ENCODE measurements around the gene ORAI2.

ORAI2 gene

GRCh38 chr7:102436118-102436517 lies 2.7 kb downstream of the ORAI2 start:
- FAIRE-seq (no peak), DNase-seq (ENCODE audit: insufficient read length, low spot score) (no peak)
- TF ChIP-seq POLR2A (IDR thresholded peaks at IDR 0.05; ENCODE audit: low read depth, low read length) (no peak), PAX5 (IDR thresholded peaks at IDR 0.05; ENCODE audit: insufficient read depth, low read length, severe bottlenecking) (no peak), SPI1 (IDR thresholded peaks at IDR 0.05; ENCODE audit: low read depth, low read length) (no peak), TAF1 (IDR thresholded peaks at IDR 0.05; ENCODE audit: low read depth, low read length) (no peak), POU2F2 (IDR thresholded peaks at IDR 0.05; ENCODE audit: low read depth, low read length) (no peak), POLR2AphosphoS5 (IDR thresholded peaks at IDR 0.05; ENCODE audit: low read depth, low read length) (no peak)

DNA sequence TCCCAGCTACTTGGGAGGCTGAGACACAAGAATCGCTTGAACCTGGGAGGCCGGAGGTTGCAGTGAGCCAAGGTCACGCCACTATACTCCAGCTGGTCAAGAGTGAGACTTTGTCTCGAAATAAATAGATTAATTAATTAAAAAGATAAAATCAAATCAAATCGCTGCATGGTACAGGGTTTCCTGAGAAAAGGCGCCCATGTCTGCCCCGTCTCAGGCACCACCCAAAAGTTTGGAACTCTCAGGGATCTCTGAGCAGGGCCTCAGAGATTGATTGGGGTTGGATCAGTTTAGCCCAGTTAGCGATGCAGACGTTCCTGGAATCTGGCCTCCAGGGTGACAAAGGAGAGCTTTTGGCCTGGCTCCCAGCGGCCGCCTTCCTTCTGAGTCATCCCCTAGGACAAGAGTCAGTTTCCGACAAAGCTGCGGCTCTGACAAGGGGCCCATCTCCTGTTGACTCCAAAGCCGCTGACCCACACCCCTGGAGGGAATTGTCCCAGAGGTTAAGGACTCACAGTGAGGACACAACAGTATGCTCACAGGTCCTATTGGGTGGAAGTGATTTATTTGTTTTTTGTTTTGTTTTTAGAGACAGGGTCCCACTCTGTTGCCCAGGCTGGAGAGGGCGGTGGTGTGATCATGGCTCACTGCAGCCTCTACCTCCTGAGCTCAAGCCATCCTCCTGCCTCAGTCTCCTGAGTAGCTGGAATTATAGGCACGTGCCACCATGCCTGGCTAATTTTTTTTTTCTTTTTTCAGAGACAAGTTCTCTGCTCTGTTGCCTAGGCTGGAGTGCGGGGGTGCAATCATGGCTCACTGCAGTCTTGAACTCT lies 6.8 kb downstream of the ORAI2 start:
- TF ChIP-seq POU2F2 (IDR thresholded peaks at IDR 0.05; ENCODE audit: low read depth, low read length), result no peak
- no peak for TF ChIP-seq TAF1 (IDR thresholded peaks at IDR 0.05; ENCODE audit: low read depth, low read length)
- no peak for TF ChIP-seq PAX5 (IDR thresholded peaks at IDR 0.05; ENCODE audit: insufficient read depth, low read length, severe bottlenecking)
- TF ChIP-seq SPI1 (IDR thresholded peaks at IDR 0.05; ENCODE audit: low read depth, low read length), result no peak
- no peak for TF ChIP-seq POLR2A (IDR thresholded peaks at IDR 0.05; ENCODE audit: low read depth, low read length)
- TF ChIP-seq POLR2AphosphoS5 (IDR thresholded peaks at IDR 0.05; ENCODE audit: low read depth, low read length), result no peak
- FAIRE-seq (no peak), DNase-seq (ENCODE audit: insufficient read length, low spot score) (no peak)

DNA sequence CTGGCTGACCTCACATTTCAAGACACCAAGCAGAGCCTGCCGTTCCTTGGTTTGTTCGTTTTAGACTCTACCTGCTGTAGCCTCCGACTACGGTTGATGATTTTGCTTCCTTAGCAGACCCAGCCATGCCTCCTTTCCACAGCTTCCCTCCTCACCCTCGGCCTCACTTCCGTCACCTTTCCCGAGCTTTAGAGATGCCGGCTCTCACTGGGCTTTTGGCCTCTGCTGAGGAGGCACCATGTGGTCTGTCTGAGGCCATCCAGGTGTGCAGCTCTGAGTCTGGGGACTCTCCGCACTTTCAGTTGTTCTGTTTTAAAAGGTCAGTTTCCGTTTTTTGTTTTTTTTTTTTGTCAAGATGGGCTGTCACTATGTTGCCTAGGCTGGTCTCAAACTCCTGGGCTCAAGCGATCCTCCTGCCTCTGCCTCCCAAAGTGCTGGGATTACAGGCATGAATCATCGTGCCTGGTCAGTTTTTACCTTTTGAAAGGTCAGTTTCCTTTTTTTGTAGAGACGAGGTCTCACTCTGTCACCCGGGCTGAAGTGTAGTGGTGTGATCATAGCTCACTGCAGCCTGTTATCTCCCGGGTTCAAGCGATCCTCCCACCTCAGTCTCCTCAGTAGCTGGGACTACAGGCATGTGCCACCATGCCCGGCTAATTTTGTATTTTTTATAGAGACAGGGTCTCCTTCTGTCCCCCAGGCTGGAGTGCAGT lies 11.7 kb downstream of the ORAI2 start:
- DNase-seq (ENCODE audit: insufficient read length, low spot score) (no peak), FAIRE-seq (peak; percentile 90)
- TF ChIP-seq PAX5 (IDR thresholded peaks at IDR 0.05; ENCODE audit: insufficient read depth, low read length, severe bottlenecking) (no peak), POLR2AphosphoS5 (IDR thresholded peaks at IDR 0.05; ENCODE audit: low read depth, low read length) (0 out of 2 replicates have a peak, but pooled peaks have one; percentile 28), TAF1 (IDR thresholded peaks at IDR 0.05; ENCODE audit: low read depth, low read length) (no peak)

- TF ChIP-seq PAX5 (IDR thresholded peaks at IDR 0.05; ENCODE audit: insufficient read depth, low read length, severe bottlenecking) (no peak), TAF1 (IDR thresholded peaks at IDR 0.05; ENCODE audit: low read depth, low read length) (no peak), SPI1 (IDR thresholded peaks at IDR 0.05; ENCODE audit: low read depth, low read length) (no peak), POLR2A (IDR thresholded peaks at IDR 0.05; ENCODE audit: low read depth, low read length) (no peak), POLR2AphosphoS5 (IDR thresholded peaks at IDR 0.05; ENCODE audit: low read depth, low read length) (no peak), POU2F2 (IDR thresholded peaks at IDR 0.05; ENCODE audit: low read depth, low read length) (no peak)
- no peak for DNase-seq (ENCODE audit: insufficient read length, low spot score)
- FAIRE-seq, result no peak
These were observed 12.3 kb downstream of the ORAI2 start for GRCh38 chr7:102445674-102446071.

GRCh38 chr7:102446387-102447156 lies 13.2 kb downstream of the ORAI2 start:
- TF ChIP-seq PAX5 (IDR thresholded peaks at IDR 0.05; ENCODE audit: insufficient read depth, low read length, severe bottlenecking) (no peak), SPI1 (IDR thresholded peaks at IDR 0.05; ENCODE audit: low read depth, low read length) (no peak), TAF1 (IDR thresholded peaks at IDR 0.05; ENCODE audit: low read depth, low read length) (no peak), POLR2A (IDR thresholded peaks at IDR 0.05; ENCODE audit: low read depth, low read length) (no peak), POU2F2 (IDR thresholded peaks at IDR 0.05; ENCODE audit: low read depth, low read length) (no peak), POLR2AphosphoS5 (IDR thresholded peaks at IDR 0.05; ENCODE audit: low read depth, low read length) (no peak)
- FAIRE-seq, result no peak
- DNase-seq (ENCODE audit: insufficient read length, low spot score), result no peak

DNA sequence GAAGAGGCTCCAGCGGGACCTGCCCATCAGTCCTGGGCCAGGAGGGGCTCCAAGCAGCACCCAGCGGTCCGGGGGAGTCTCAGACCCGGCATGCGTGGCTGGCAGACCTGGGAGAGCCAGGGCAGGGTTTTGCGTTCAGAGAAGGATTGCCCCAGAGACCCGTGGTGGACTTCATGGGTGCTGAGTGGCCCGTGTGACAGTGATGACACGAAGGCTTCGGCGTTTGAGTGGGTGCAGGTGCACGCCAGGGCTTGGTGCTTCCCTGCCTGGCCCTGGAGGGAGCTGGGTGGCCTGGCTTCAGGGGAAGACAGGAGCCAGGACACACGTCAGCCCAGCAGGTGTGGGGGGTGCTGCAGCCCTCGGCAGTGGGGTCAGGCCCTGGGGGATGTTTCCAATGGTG lies 13.9 kb downstream of the ORAI2 start:
- TF ChIP-seq POU2F2 (IDR thresholded peaks at IDR 0.05; ENCODE audit: low read depth, low read length) (no peak), POLR2AphosphoS5 (IDR thresholded peaks at IDR 0.05; ENCODE audit: low read depth, low read length) (no peak), TAF1 (IDR thresholded peaks at IDR 0.05; ENCODE audit: low read depth, low read length) (no peak)
- DNase-seq (ENCODE audit: insufficient read length, low spot score), result no peak
- no peak for FAIRE-seq

- no peak for DNase-seq (ENCODE audit: insufficient read length, low spot score)
- TF ChIP-seq SPI1 (IDR thresholded peaks at IDR 0.05; ENCODE audit: low read depth, low read length) (no peak), POU2F2 (IDR thresholded peaks at IDR 0.05; ENCODE audit: low read depth, low read length) (no peak), POLR2AphosphoS5 (IDR thresholded peaks at IDR 0.05; ENCODE audit: low read depth, low read length) (no peak), POLR2A (IDR thresholded peaks at IDR 0.05; ENCODE audit: low read depth, low read length) (no peak), PAX5 (IDR thresholded peaks at IDR 0.05; ENCODE audit: insufficient read depth, low read length, severe bottlenecking) (no peak), TAF1 (IDR thresholded peaks at IDR 0.05; ENCODE audit: low read depth, low read length) (no peak)
- FAIRE-seq, result no peak
These were observed 15.8 kb downstream of the ORAI2 start for GRCh38 chr7:102449136-102449535.

DNA sequence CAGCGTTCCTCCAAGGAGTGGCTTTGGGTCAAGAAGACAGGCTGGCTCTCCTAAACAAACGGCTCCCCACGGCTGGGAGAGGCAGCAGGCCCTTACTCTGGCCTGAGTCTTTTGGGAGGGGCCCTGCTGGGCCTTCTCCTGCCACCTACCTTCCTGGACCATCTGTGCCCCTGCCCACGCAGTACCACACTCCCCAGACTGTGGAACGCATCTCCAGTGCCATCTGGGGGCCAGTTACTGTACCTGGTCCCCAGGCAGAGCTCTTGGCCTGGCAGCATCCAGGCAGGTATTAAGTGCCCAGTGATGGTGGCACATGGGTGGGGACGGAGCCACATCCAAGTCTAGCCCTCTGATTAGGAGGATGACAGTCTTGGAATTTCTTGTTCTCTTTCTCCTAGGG lies 16.9 kb downstream of the ORAI2 start:
- DNase-seq (ENCODE audit: insufficient read length, low spot score) (no peak), FAIRE-seq (peak; percentile 87)

DNA sequence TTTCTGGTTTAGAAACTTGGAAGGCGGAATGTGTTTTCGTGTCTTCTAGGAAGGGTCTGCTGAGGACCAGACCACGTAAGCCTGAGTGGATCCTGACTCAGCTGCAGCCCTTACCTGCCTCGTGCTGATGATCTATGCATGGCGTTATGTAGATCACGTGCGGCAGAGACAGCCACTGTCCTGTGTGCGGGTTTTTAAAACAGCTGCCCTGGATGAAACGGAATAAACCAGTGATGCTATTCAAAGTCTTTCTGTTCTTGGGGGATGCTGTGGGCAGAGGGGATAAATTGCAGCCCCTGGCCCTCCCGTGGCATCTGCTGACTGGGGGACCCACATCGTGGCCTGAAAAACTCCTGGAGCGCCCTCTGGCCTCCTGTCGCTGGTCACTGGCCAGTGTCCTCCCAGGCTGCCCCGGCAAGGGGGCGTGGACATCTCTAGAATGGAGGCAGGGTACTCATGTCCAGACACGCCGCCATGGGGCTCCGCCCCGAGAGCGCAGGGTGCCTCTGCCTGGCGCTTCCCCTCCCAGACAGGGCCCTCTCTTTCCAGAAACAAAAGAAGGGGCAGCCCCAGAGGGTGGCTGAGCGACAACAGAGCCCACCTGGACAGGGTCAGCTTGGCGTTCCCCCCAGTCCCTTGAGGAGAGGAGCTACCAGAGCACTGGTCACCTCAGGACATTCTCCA lies 18.1 kb downstream of the ORAI2 start:
- TF ChIP-seq POLR2AphosphoS5 (IDR thresholded peaks at IDR 0.05; ENCODE audit: low read depth, low read length), result no peak
- peak; percentile 16 for FAIRE-seq
- no peak for DNase-seq (ENCODE audit: insufficient read length, low spot score)

More for the DNA sequence above, 16.9 kb downstream of the ORAI2 start:
- no peak for TF ChIP-seq PAX5 (IDR thresholded peaks at IDR 0.05; ENCODE audit: insufficient read depth, low read length, severe bottlenecking)
- TF ChIP-seq TAF1 (IDR thresholded peaks at IDR 0.05; ENCODE audit: low read depth, low read length), result no peak
- no peak for TF ChIP-seq POLR2AphosphoS5 (IDR thresholded peaks at IDR 0.05; ENCODE audit: low read depth, low read length)

All from GM12891 (cell line).